ENCODE data around the gene SWI5. TPM values are rescaled to one million over a fixed set of nuclear protein-coding genes. Genes with fewer than 3 reads are reported as not detected.

The SWI5 gene
- total RNA-seq, 1 donor from 2014 or later = 26.0 TPM

GRCh38 chr9:128257907-128258306, 18.2 kb upstream of the SWI5 start:
- Mint-ChIP-seq H3K4me1 (peaks cover 3% of the 10 kb centered on the region), H3K27me3 (ENCODE audit: low read depth) (no peaks in the 10 kb centered on the region), H3K9me3 (no peaks in the 10 kb centered on the region), H3K27ac (no peak overlapping the region), H3K36me3 (peaks cover 38% of the 10 kb centered on the region), H3K4me3 (no peak overlapping the region)
- no peak for TF ChIP-seq CTCF (IDR thresholded peaks at IDR 0.05; ENCODE audit: unreplicated experiment)
- no peak for DNase-seq (ENCODE audit: low spot score in 2 of 2, unreplicated experiment in 2 of 2)

- H3K9me3 Mint-ChIP-seq = no peaks in the 10 kb centered on the region
- no peak for DNase-seq (ENCODE audit: low spot score in 2 of 2, unreplicated experiment in 2 of 2)
- H3K36me3 Mint-ChIP-seq = peaks cover 39% of the 10 kb centered on the region
- H3K4me3 Mint-ChIP-seq = no peak overlapping the region
- no peak for TF ChIP-seq CTCF (IDR thresholded peaks at IDR 0.05; ENCODE audit: unreplicated experiment)
- peaks cover 3% of the 10 kb centered on the region for H3K4me1 Mint-ChIP-seq
- H3K27ac Mint-ChIP-seq = no peak overlapping the region
- no peaks in the 10 kb centered on the region for H3K27me3 Mint-ChIP-seq (ENCODE audit: low read depth)
Measured at GRCh38 chr9:128258326-128258725, 17.8 kb upstream of the SWI5 start.

- peaks cover 39% of the 10 kb centered on the region for H3K36me3 Mint-ChIP-seq
- H3K9me3 Mint-ChIP-seq = no peaks in the 10 kb centered on the region
- peaks cover 3% of the 10 kb centered on the region for H3K4me1 Mint-ChIP-seq
- H3K4me3 Mint-ChIP-seq = no peak overlapping the region
- H3K27me3 Mint-ChIP-seq (ENCODE audit: low read depth) = no peaks in the 10 kb centered on the region
- H3K27ac Mint-ChIP-seq = peak overlapping the region; percentile 17
- DNase-seq (ENCODE audit: low spot score in 2 of 2, unreplicated experiment in 2 of 2) = no peak
- TF ChIP-seq CTCF (IDR thresholded peaks at IDR 0.05; ENCODE audit: unreplicated experiment) = no peak
Measured at GRCh38 chr9:128259156-128259555, 16.9 kb upstream of the SWI5 start.

- TF ChIP-seq CTCF (IDR thresholded peaks at IDR 0.05; ENCODE audit: unreplicated experiment) = no peak
- Mint-ChIP-seq H3K4me1 (no peaks in the 10 kb centered on the region), H3K27ac (no peak overlapping the region), H3K4me3 (no peak overlapping the region), H3K36me3 (peaks cover 46% of the 10 kb centered on the region), H3K9me3 (no peaks in the 10 kb centered on the region), H3K27me3 (ENCODE audit: low read depth) (no peaks in the 10 kb centered on the region)
- no peak for DNase-seq (ENCODE audit: low spot score in 2 of 2, unreplicated experiment in 2 of 2)
Measured at GRCh38 chr9:128260340-128260739, 15.7 kb upstream of the SWI5 start.

GRCh38 chr9:128262687-128263086, 13.4 kb upstream of the SWI5 start:
- H3K27me3 Mint-ChIP-seq (ENCODE audit: low read depth) = no peaks in the 10 kb centered on the region
- no peak for DNase-seq (ENCODE audit: low spot score in 2 of 2, unreplicated experiment in 2 of 2)
- no peak overlapping the region for H3K27ac Mint-ChIP-seq
- no peak overlapping the region for H3K4me3 Mint-ChIP-seq
- TF ChIP-seq CTCF (IDR thresholded peaks at IDR 0.05; ENCODE audit: unreplicated experiment) = no peak
- no peaks in the 10 kb centered on the region for H3K9me3 Mint-ChIP-seq
- H3K4me1 Mint-ChIP-seq = no peaks in the 10 kb centered on the region
- H3K36me3 Mint-ChIP-seq = peaks cover 52% of the 10 kb centered on the region

- Mint-ChIP-seq H3K27ac (no peak overlapping the region), H3K9me3 (no peaks in the 10 kb centered on the region), H3K4me3 (no peak overlapping the region), H3K27me3 (ENCODE audit: low read depth) (no peaks in the 10 kb centered on the region), H3K4me1 (no peaks in the 10 kb centered on the region), H3K36me3 (peaks cover 48% of the 10 kb centered on the region)
- TF ChIP-seq CTCF (IDR thresholded peaks at IDR 0.05; ENCODE audit: unreplicated experiment) = no peak
- DNase-seq (ENCODE audit: low spot score in 2 of 2, unreplicated experiment in 2 of 2) = no peak
Measured at GRCh38 chr9:128265348-128265847, 10.7 kb upstream of the SWI5 start.
